NCI-H1092 treated with DMSO at 0.1 percent for 48 hours (cell line): ENCODE results near the gene DUS4L.

Experiments
- DNase-seq: peaks from one replicate; lab custom pipeline; 2025; lab: John Stamatoyannopoulos, UW

Gene DUS4L

GRCh38 chr7:107615910-107616680, 52.3 kb downstream of the DUS4L start:
- DNase-seq, result no peak

- no peak for DNase-seq
Measured at GRCh38 chr7:107622429-107622828, 58.7 kb downstream of the DUS4L start.

- no peak for DNase-seq
Measured at GRCh38 chr7:107622894-107623293, 59.1 kb downstream of the DUS4L start.

- no peak for DNase-seq
Measured at GRCh38 chr7:107627002-107627401, 63.2 kb downstream of the DUS4L start.
